ENCODE results near the gene WNT9A. TPM values are rescaled to one million over a fixed set of nuclear protein-coding genes. Genes with fewer than 3 reads are reported as not detected.
"Not testable (repeated sequence)": the region's sequence is repeated elsewhere in the genome, so short reads cannot be mapped to it uniquely, and the experiment has no call there.

The WNT9A gene
- total and polyA plus RNA-seq, 12 donors: 0.39 to 27.9 (median 3.8) TPM

- Histone ChIP-seq H3K4me1 (no peaks in the 10 kb centered on the region), H3K27me3 (peaks cover 0 to 29% (median 8%) of the 10 kb centered on the region in 7 donors), H3K9me3 (peaks cover 0 to 23% (median 8%) of the 10 kb centered on the region in 11 donors), H3K27ac (no peak overlapping the region), H3K4me3 (no peak overlapping the region), H3K36me3 (no peaks in the 10 kb centered on the region)
- intact Hi-C loops (cut with DNase I): no loop called here
- DNase-seq (no peak), ATAC-seq (no peak)
- TF ChIP-seq CTCF (IDR thresholded peaks at IDR 0.05): no peak
- WGBS, 2 donors: 92% methylated on average over 2 of the region's 2 CpGs
These were observed 39.4 kb upstream of the WNT9A start for GRCh38 chr1:227987181-227987580.

GRCh38 chr1:227975583-227976283 lies 28.0 kb upstream of the WNT9A start:
- intact Hi-C loops (cut with DNase I): not testable (repeated sequence)

GRCh38 chr1:227973724-227974288 lies 26.1 kb upstream of the WNT9A start:
- H3K4me1 ChIP-seq; H3K4me3 ChIP-seq; H3K27me3 ChIP-seq; intact Hi-C loops (cut with DNase I); H3K9me3 ChIP-seq; H3K27ac ChIP-seq; DNase-seq; H3K36me3 ChIP-seq; ATAC-seq: not testable (repeated sequence)
- WGBS, 2 donors: 93 to 94% methylated on average over 30 to 31 of the region's 32 CpGs

More at GRCh38 chr1:227975583-227976283, 28.0 kb upstream of the WNT9A start:
- 87 to 89% methylated on average over 17 to 18 of the region's 21 CpGs for WGBS, 2 donors
- H3K9me3 ChIP-seq, H3K4me1 ChIP-seq, H3K4me3 ChIP-seq, H3K27ac ChIP-seq, H3K27me3 ChIP-seq, DNase-seq, H3K36me3 ChIP-seq, ATAC-seq: not testable (repeated sequence)

- H3K4me3 ChIP-seq; H3K27me3 ChIP-seq; H3K36me3 ChIP-seq; H3K27ac ChIP-seq; intact Hi-C loops (cut with DNase I); ATAC-seq; H3K4me1 ChIP-seq; H3K9me3 ChIP-seq: not testable (repeated sequence)
- WGBS, 2 donors: 74 to 77% methylated on average over 22 of the region's 22 CpGs
- DNase-seq: peak in 1 of 2 donors; percentile 55
These were observed 25.2 kb upstream of the WNT9A start for GRCh38 chr1:227972843-227973374.

- H3K4me3 ChIP-seq; intact Hi-C loops (cut with DNase I); H3K4me1 ChIP-seq; ATAC-seq; H3K27ac ChIP-seq; H3K9me3 ChIP-seq; H3K36me3 ChIP-seq; DNase-seq; H3K27me3 ChIP-seq: not testable (repeated sequence)
- WGBS, 2 donors: 93 to 96% methylated on average over 12 to 17 of the region's 19 CpGs
These were observed 24.5 kb upstream of the WNT9A start for GRCh38 chr1:227972283-227972679.

GRCh38 chr1:227971643-227972282 lies 24.0 kb upstream of the WNT9A start:
- ATAC-seq; DNase-seq; H3K27me3 ChIP-seq; H3K4me1 ChIP-seq; intact Hi-C loops (cut with DNase I); H3K4me3 ChIP-seq; H3K27ac ChIP-seq; H3K9me3 ChIP-seq; H3K36me3 ChIP-seq: not testable (repeated sequence)
- 88 to 94% methylated on average over 18 to 22 of the region's 27 CpGs for WGBS, 2 donors

GRCh38 chr1:227971216-227971615 lies 23.5 kb upstream of the WNT9A start:
- intact Hi-C loops (cut with DNase I): not testable (repeated sequence)

GRCh38 chr1:227970076-227970995 lies 22.6 kb upstream of the WNT9A start:
- H3K27me3 ChIP-seq; intact Hi-C loops (cut with DNase I); H3K4me3 ChIP-seq; DNase-seq; H3K36me3 ChIP-seq; H3K9me3 ChIP-seq; H3K4me1 ChIP-seq; H3K27ac ChIP-seq; ATAC-seq: not testable (repeated sequence)
- 88% methylated on average over 35 to 36 of the region's 36 CpGs for WGBS, 2 donors

More at GRCh38 chr1:227971216-227971615, 23.5 kb upstream of the WNT9A start:
- not testable (repeated sequence) for H3K9me3 ChIP-seq, H3K27me3 ChIP-seq, H3K36me3 ChIP-seq, ATAC-seq, H3K4me1 ChIP-seq, H3K27ac ChIP-seq, DNase-seq, H3K4me3 ChIP-seq
- 98% methylated on average over 9 to 12 of the region's 17 CpGs for WGBS, 2 donors
